GM12878 (cell line): ENCODE results near the gene TRIM39. TPM values are rescaled to one million over a fixed set of nuclear protein-coding genes. Genes with fewer than 3 reads are reported as not detected.
"Not testable (repeated sequence)": the region's sequence is repeated elsewhere in the genome, so short reads cannot be mapped to it uniquely, and the experiment has no call there.

ENCODE experiments used
- ATAC-seq: fragments of 200-7000 bp; cut with Tn5 transposase; 3 replicates; pipeline ENCODE4 v1.9.1; 2020; ENCODE audit warnings: mild to moderate bottlenecking, moderate library complexity
- BruUV-seq: library from RNA; stranded (reverse); fragments of 400-500 nt; replicated peaks from 2 replicates; lab custom pipeline; 2021; lab: Mats Ljungman, UMichigan
- CTCF ChIA-PET: fragments of 300-600 bp; sonication (Branson Sonifier 250); formaldehyde crosslinking; extraction: SDS; loops from one replicate; lab custom pipeline; 2021; ENCODE audit warnings: inconsistent platforms; lab: Yijun Ruan, JAX
- POLR2A ChIA-PET: fragments of 350-600 bp; formaldehyde crosslinking; extraction: SDS; loops from one replicate; lab custom pipeline; 2021; ENCODE audit warnings: inconsistent platforms; lab: Charles Lee
- RAD21 ChIA-PET: fragments of 300-600 bp; sonication (Branson Sonifier 250); formaldehyde crosslinking; loops from one replicate; lab custom pipeline; 2023; ENCODE audit warnings: antibody characterized with exemption; ENCODE audit not compliant: unreplicated experiment; lab: Charles Lee
- SMC1A ChIA-PET: fragments of 300-600 bp; sonication (Branson Sonifier 250); formaldehyde crosslinking; loops from one replicate; lab custom pipeline; 2023; ENCODE audit not compliant: unreplicated experiment, uncharacterized antibody; lab: Charles Lee
- DNase-seq: peaks from one replicate; pipeline ENCODE4 v3.0.0-alpha.2; 2011; ENCODE audit warnings: low read depth, low spot score
- FAIRE-seq: peaks from 3 replicates; lab custom pipeline; 2011; peaks lifted over from hg19 to GRCh38; lab: Jason Lieb, UNC
- H2AFZ ChIP-seq: 2 replicates; pipeline ENCODE4 v1.6.0; 2011; ENCODE audit warnings: low read depth, low read length, control low read depth; ENCODE audit not compliant: control insufficient read depth
- H3K27ac ChIP-seq: 2 replicates; pipeline ENCODE4 v1.5.1; 2011; ENCODE audit warnings: control low read depth; ENCODE audit not compliant: control insufficient read depth, insufficient read depth
- H3K27me3 ChIP-seq, 2 experiments: replicated peaks in 1 of 2; 2 replicates each; pipeline versions ENCODE4 v1.6.0 to v1.6.1; 2011; ENCODE audit warnings: low read length in 1 of 2; ENCODE audit not compliant: control insufficient read depth in 2 of 2, insufficient read depth in 2 of 2
- H3K36me3 ChIP-seq, 2 experiments: 2 replicates each; pipeline ENCODE4 v1.5.1; 2011; ENCODE audit warnings: low read length in 1 of 2; ENCODE audit not compliant: control insufficient read depth in 2 of 2, insufficient read depth in 2 of 2
- H3K4me1 ChIP-seq: 2 replicates; pipeline ENCODE4 v1.6.1; 2011; ENCODE audit warnings: mild to moderate bottlenecking, low read length, moderate library complexity, mixed read lengths; ENCODE audit not compliant: control insufficient read depth, insufficient read depth
- H3K4me2 ChIP-seq: 2 replicates; pipeline ENCODE4 v1.6.0; 2011; ENCODE audit warnings: control low read depth; ENCODE audit not compliant: control insufficient read depth, insufficient read depth
- H3K4me3 ChIP-seq: fragments of 200-600 bp; sonication (generic); 2 replicates; pipeline ENCODE4 v1.5.1; 2016
- H3K79me2 ChIP-seq: 2 replicates; pipeline ENCODE4 v1.6.0; 2011; ENCODE audit warnings: low read length; ENCODE audit not compliant: control insufficient read depth, insufficient read depth
- H3K9ac ChIP-seq: 2 replicates; pipeline ENCODE4 v1.8.0; 2011; ENCODE audit warnings: low read length, control low read depth, mixed read lengths; ENCODE audit not compliant: control insufficient read depth, insufficient read depth
- H3K9me3 ChIP-seq: replicated peaks from 3 replicates; pipeline ENCODE4 v1.5.1; 2011; ENCODE audit warnings: mild to moderate bottlenecking, low read length; ENCODE audit not compliant: control insufficient read depth, insufficient read depth
- H4K20me1 ChIP-seq: 2 replicates; pipeline ENCODE4 v1.6.0; 2011; ENCODE audit not compliant: control insufficient read depth, insufficient read depth
- BCLAF1 ChIP-seq: fragments of 450-650 bp; IDR thresholded peaks from 2 replicates; pipeline ENCODE4 v1.6.1; 2017; ENCODE audit warnings: antibody characterized with exemption, mild to moderate bottlenecking, moderate library complexity
- CHD2 ChIP-seq: IDR thresholded peaks from 2 replicates; pipeline ENCODE4 v1.6.1; 2011; ENCODE audit warnings: low read depth, low read length, improper control_type of control experiment, borderline replicate concordance
- ESRRA ChIP-seq: IDR thresholded peaks from 2 replicates; pipeline ENCODE4 v1.6.1; 2012; ENCODE audit warnings: mild to moderate bottlenecking, low read length, improper control_type of control experiment
- HDAC2 ChIP-seq: fragments of 200-600 bp; sonication (generic); IDR thresholded peaks from 2 replicates; pipeline ENCODE4 v1.6.1; 2017
- IRF3 ChIP-seq: fragments of 450-650 bp; IDR thresholded peaks from 2 replicates; pipeline ENCODE4 v1.6.1; 2014; ENCODE audit warnings: mild to moderate bottlenecking
- KDM1A ChIP-seq: fragments of 200-600 bp; sonication (generic); IDR thresholded peaks from 2 replicates; pipeline ENCODE4 v1.6.1; 2016; ENCODE audit warnings: borderline replicate concordance
- MEF2A ChIP-seq: IDR thresholded peaks from 2 replicates; pipeline ENCODE4 v1.6.1; 2011; ENCODE audit warnings: low read depth, mild to moderate bottlenecking, low read length, moderate library complexity; ENCODE audit not compliant: insufficient read depth
- NR2C2 ChIP-seq: IDR thresholded peaks from 2 replicates; pipeline ENCODE4 v1.6.1; 2011; ENCODE audit warnings: borderline replicate concordance, low read depth; ENCODE audit not compliant: control insufficient read depth, insufficient read length
- RCOR1 ChIP-seq: conservative IDR thresholded peaks from 2 replicates; pipeline ENCODE4 v1.6.1; 2012; ENCODE audit warnings: low read depth, low read length, improper control_type of control experiment
- TBL1XR1 ChIP-seq: IDR thresholded peaks from 2 replicates; pipeline ENCODE4 v1.6.1; 2012; ENCODE audit warnings: low read depth, low read length, improper control_type of control experiment
- TCF7 ChIP-seq: IDR thresholded peaks from 2 replicates; pipeline ENCODE4 v1.6.1; 2014; ENCODE audit warnings: antibody characterized with exemption, borderline replicate concordance
- ZSCAN29 ChIP-seq: fragments of 450-650 bp; IDR thresholded peaks from 2 replicates; pipeline ENCODE4 v1.6.1; 2017; ENCODE audit warnings: mild to moderate bottlenecking, moderate library complexity
- WGBS: methylation state at CpG from one replicate; pipeline ENCODE4 v1.1.6; 2016; ENCODE audit warnings: low lambda C conversion rate; ENCODE audit not compliant: insufficient replicate concordance, insufficient coverage; ENCODE audit errors: missing lambda C conversion rate; 5-methylcytosine and 5-hydroxymethylcytosine counted together
- in situ Hi-C: fragments of 300-500 bp; cut with MboI; formaldehyde crosslinking; loops from 9 replicates; pipeline ENCODE4 v1.14.3; 2018; ENCODE audit warnings: mixed read lengths
- intact Hi-C: fragments of 100-400 bp; cut with micrococcal nuclease; formaldehyde crosslinking; loops from one replicate; pipeline ENCODE4 v1.14.2; 2022; ENCODE audit not compliant: unreplicated experiment
- polyA plus RNA-seq, 11 experiments: library from polyadenylated mRNA; depleted of rRNA in 4 of 11; unstranded in 6 of 11; stranded (reverse) in 5 of 11; fragments of >200 nt; fragmentation: Nextera tagmentation in 4 of 11; fragmentation: Illumina TruSeq in 1 of 11; extraction: Ambion mirVana in 4 of 11; extraction: Trizol in 1 of 11; gene quantifications; 1 replicate in 1 of 11; 2 replicates in 10 of 11; pipeline versions ENCODE4 v1.2.1 to v1.2.3, GENCODE V29; 2011 to 2016; ENCODE audit warnings: inconsistent platforms in 2 of 11, missing spikeins in 2 of 11, low read depth in 1 of 11
- total RNA-seq, 4 experiments: library from RNA; depleted of rRNA in 3 of 4; stranded (reverse); fragments of >200 nt in 3 of 4; fragmentation: Illumina TruSeq in 1 of 4; extraction: Trizol in 1 of 4; gene quantifications; 2 replicates each; pipeline versions ENCODE4 v1.2.1 to v1.2.3, GENCODE V29; 2013 to 2021
- TF ChIP-seq, protein P1 (sequence below): fragments of 450-650 bp; IDR thresholded peaks from 2 replicates; pipeline ENCODE4 v1.6.1; 2017; ENCODE audit warnings: mild to moderate bottlenecking, low read depth, inconsistent platforms; ENCODE audit not compliant: poor library complexity, severe bottlenecking

The TRIM39 gene
- total and polyA plus RNA-seq, 10 of the 15 experiments (the other 5 are each of a cell fraction or from before 2014, with no cell fraction given) = 3.0 to 11.9 (median 8.8) TPM

DNA sequence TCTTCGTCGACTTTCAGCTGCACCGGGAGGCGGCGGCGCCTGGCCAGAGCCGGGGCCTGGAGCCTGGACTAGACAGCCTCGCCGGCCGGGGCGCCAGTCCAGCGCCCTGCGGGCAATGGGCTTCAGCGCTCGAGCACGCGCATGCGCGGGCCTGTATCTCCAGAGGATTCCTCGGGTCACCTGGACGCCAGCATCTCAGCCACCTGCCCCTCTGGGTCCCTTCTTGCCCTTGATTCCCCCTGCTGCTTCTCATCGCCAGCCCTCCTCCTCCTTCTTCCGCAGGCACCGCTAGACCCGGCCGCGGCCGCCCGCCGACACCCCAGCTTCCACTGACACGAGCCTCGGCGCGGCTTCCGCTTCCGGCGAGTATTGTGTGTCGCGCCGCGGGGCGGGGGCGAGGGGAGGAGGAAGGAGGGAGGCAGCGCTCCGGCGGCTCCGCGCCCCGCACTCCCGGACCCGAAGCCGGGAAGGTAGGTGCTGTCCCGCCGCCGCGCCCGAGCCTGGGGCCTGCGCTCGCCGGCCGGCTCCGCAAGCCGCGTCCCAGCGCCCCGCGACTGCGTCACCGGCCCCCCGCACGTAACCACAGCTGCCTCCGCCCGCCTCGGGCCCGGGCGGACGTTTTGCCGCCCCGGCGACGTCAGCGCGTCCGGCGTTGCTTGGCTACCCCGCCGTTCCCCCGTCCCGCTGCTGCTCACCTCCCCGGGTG, at the start of gene TRIM39 (continued):
- TF ChIP-seq BCLAF1 (peak; percentile 73), IRF3 (no peak), KDM1A (no peak), ZSCAN29 (peak; percentile 78; the same call in 1 of the 2 replicates), TBL1XR1 (no peak), CHD2 (no peak), RCOR1 (no peak), ESRRA (no peak), TCF7 (no peak), MEF2A (no peak), NR2C2 (no peak), HDAC2 (no peak)
- TF ChIP-seq, protein P1, sequence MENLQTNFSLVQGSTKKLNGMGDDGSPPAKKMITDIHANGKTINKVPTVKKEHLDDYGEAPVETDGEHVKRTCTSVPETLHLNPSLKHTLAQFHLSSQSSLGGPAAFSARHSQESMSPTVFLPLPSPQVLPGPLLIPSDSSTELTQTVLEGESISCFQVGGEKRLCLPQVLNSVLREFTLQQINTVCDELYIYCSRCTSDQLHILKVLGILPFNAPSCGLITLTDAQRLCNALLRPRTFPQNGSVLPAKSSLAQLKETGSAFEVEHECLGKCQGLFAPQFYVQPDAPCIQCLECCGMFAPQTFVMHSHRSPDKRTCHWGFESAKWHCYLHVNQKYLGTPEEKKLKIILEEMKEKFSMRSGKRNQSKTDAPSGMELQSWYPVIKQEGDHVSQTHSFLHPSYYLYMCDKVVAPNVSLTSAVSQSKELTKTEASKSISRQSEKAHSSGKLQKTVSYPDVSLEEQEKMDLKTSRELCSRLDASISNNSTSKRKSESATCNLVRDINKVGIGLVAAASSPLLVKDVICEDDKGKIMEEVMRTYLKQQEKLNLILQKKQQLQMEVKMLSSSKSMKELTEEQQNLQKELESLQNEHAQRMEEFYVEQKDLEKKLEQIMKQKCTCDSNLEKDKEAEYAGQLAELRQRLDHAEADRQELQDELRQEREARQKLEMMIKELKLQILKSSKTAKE = no peak

DNA sequence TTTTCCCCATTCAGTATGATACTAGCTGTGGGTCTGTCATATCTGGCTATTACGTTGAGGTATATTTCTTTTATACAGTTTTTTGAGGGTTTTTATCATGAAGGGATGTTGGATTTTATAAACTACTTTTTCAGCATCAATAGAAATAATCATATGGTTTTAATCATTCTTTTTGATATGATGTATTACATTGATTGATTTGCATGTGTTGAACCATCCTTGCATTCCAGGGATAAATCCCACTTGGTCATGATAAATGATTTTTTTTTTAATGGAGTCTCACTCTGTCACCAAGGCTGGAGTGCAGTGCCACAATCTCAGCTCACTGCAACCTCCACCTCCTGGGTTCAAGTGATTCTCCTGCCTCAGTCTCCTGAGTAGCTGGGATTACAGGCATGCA, 45.7 kb upstream of the TRIM39 start:
- in situ Hi-C loops, BruUV-seq, DNase-seq, H3K4me3 ChIP-seq, ATAC-seq, H3K36me3 ChIP-seq, RAD21 ChIA-PET, H3K27ac ChIP-seq, POLR2A ChIA-PET, H3K4me1 ChIP-seq, intact Hi-C loops, SMC1A ChIA-PET, H3K4me2 ChIP-seq, FAIRE-seq, H3K27me3 ChIP-seq, H4K20me1 ChIP-seq, H3K79me2 ChIP-seq, CTCF ChIA-PET, H2AFZ ChIP-seq, H3K9ac ChIP-seq: not testable (repeated sequence)
- H3K9me3 ChIP-seq = peaks cover 13% of the 10 kb centered on the region; the same call in 2 of the 3 replicates
- 92% methylated on average over 1 of the region's 1 CpG for WGBS
